ENCODE measurements around the gene C13orf42.

C13orf42 gene

DNA sequence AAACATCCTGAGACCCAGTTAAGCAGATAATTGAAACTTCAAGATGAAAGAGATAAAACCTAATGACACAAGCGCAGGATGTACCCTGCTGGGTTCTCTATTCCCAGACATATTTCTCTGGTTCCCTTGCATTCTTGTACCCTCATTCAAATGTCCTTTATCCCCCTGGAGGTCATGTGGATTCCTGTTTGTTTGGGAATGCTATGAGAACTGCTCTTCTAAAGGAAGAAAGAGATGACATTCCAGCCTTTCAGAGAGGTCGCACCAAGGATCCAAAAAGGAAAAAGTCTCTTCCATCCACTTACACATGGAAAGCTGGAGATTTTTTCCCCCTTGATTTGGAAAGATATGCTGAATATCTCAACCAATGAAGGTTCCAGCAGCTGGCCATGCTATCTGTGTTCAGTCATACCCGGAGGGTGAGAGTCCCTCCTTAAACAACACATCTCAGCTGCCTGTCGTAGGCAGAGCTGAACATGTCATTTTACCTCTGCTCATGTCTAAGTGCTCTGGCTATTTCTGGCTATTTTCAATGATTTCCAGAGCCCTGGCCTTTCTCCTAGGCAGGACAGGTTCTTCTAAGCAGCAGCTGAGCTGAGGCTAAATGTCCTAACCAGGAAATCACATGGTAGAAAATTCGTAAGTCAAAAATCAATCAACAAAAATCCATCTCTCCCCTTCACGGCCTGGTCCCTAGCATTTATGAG, 52.5 kb downstream of the C13orf42 start:
- no peak overlapping the region for H3K18ac ChIP-seq (ENCODE audit: low read depth in 1 of 2, low read length in 2 of 2)
- H2AFZ ChIP-seq (ENCODE audit: low read depth, low read length), result no peak overlapping the region
- no peak overlapping the region for H3K23ac ChIP-seq (ENCODE audit: low read length in 2 of 2)
- H3K27me3 ChIP-seq (ENCODE audit: control insufficient read depth in 1 of 2, insufficient read depth in 1 of 2, low read length in 2 of 2), result peaks cover 6 to 10% of the 10 kb centered on the region in 2 experiments
- H3K9me3 ChIP-seq (ENCODE audit: control insufficient read depth, low read length), result no peaks in the 10 kb centered on the region
- H2BK12ac ChIP-seq (ENCODE audit: low read length in 2 of 2), result no peak overlapping the region
- H3K4me1 ChIP-seq (ENCODE audit: control insufficient read depth, insufficient read depth, low read depth, low read length), result no peaks in the 10 kb centered on the region
- H3K27ac ChIP-seq (ENCODE audit: low read length, poor library complexity, severe bottlenecking), result no peak overlapping the region
- 69% methylated on average over 6 of the region's 6 CpGs for WGBS
- no peak overlapping the region for H3K9ac ChIP-seq (ENCODE audit: low read length)
- no peak overlapping the region for H3K14ac ChIP-seq (ENCODE audit: low read length in 2 of 2)
- no peak overlapping the region for H4K8ac ChIP-seq (ENCODE audit: low read length)
- H2BK120ac ChIP-seq (ENCODE audit: low read depth, low read length), result no peak overlapping the region
- DNase-seq, result no peak
- H4K91ac ChIP-seq (ENCODE audit: low read length), result no peak overlapping the region
- H2BK15ac ChIP-seq (ENCODE audit: low read depth, poor library complexity, severe bottlenecking), result no peak overlapping the region
- H2BK5ac ChIP-seq (ENCODE audit: low read depth, low read length, poor library complexity, severe bottlenecking), result no peak overlapping the region
- H3K79me1 ChIP-seq (replicated peaks; ENCODE audit: low read length, poor library complexity, severe bottlenecking), result no peaks in the 10 kb centered on the region
- H3K4ac ChIP-seq (ENCODE audit: low read depth in 1 of 2, low read length in 2 of 2), result no peak overlapping the region
- no peak overlapping the region for H3K4me2 ChIP-seq (ENCODE audit: low read length, poor library complexity, severe bottlenecking)
- no peak overlapping the region for H2AK5ac ChIP-seq (ENCODE audit: low read length, severe bottlenecking)
- no peak overlapping the region for H3K4me3 ChIP-seq (ENCODE audit: insufficient read depth in 1 of 2, low read depth in 1 of 2, low read length in 2 of 2)
- H3K36me3 ChIP-seq (ENCODE audit: control insufficient read depth in 1 of 2, insufficient read depth in 2 of 2, low read depth in 1 of 2, low read length in 2 of 2), result no peaks in the 10 kb centered on the region

DNA sequence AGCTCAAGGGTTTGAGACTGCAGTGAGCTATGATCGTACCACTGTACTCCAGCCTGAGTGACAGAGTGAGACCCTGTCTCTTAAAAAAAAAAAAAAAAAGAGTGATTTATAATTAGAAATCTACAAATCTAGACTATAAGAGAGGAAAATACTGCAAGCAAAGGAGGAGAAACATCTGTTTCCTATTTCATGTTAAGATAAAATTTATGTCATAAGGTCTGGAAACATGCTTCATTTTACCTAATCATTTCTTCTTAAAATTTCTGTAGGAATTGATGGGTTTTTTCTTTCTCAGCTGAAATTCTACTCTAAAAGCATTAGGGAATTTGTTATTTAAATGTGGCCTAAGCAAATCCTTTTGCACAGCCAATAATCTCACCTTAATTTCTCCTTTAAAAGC, 53.2 kb downstream of the C13orf42 start:
- no CpG with 5 or more reads among the region's 1 CpG for WGBS
- H3K23ac ChIP-seq (ENCODE audit: low read length in 2 of 2), result no peak overlapping the region
- H3K27ac ChIP-seq (ENCODE audit: low read length, poor library complexity, severe bottlenecking), result no peak overlapping the region
- DNase-seq, result no peak
- H4K8ac ChIP-seq (ENCODE audit: low read length), result no peak overlapping the region
- no peak overlapping the region for H3K4ac ChIP-seq (ENCODE audit: low read depth in 1 of 2, low read length in 2 of 2)
- no peak overlapping the region for H2BK12ac ChIP-seq (ENCODE audit: low read length in 2 of 2)
- no peak overlapping the region for H2AFZ ChIP-seq (ENCODE audit: low read depth, low read length)
- no peaks in the 10 kb centered on the region for H3K36me3 ChIP-seq (ENCODE audit: control insufficient read depth in 1 of 2, insufficient read depth in 2 of 2, low read depth in 1 of 2, low read length in 2 of 2)
- no peaks in the 10 kb centered on the region for H3K9me3 ChIP-seq (ENCODE audit: control insufficient read depth, low read length)
- H3K4me2 ChIP-seq (ENCODE audit: low read length, poor library complexity, severe bottlenecking), result no peak overlapping the region
- H2BK120ac ChIP-seq (ENCODE audit: low read depth, low read length), result no peak overlapping the region
- no peak overlapping the region for H2BK5ac ChIP-seq (ENCODE audit: low read depth, low read length, poor library complexity, severe bottlenecking)
- H3K4me3 ChIP-seq (ENCODE audit: insufficient read depth in 1 of 2, low read depth in 1 of 2, low read length in 2 of 2), result no peak overlapping the region
- H4K91ac ChIP-seq (ENCODE audit: low read length), result no peak overlapping the region
- H2AK5ac ChIP-seq (ENCODE audit: low read length, severe bottlenecking), result no peak overlapping the region
- H3K4me1 ChIP-seq (ENCODE audit: control insufficient read depth, insufficient read depth, low read depth, low read length), result no peaks in the 10 kb centered on the region
- H3K27me3 ChIP-seq (ENCODE audit: control insufficient read depth in 1 of 2, insufficient read depth in 1 of 2, low read length in 2 of 2), result peaks cover 6 to 10% of the 10 kb centered on the region in 2 experiments
- no peak overlapping the region for H3K9ac ChIP-seq (ENCODE audit: low read length)
- no peak overlapping the region for H3K18ac ChIP-seq (ENCODE audit: low read depth in 1 of 2, low read length in 2 of 2)
- no peaks in the 10 kb centered on the region for H3K79me1 ChIP-seq (replicated peaks; ENCODE audit: low read length, poor library complexity, severe bottlenecking)
- no peak overlapping the region for H3K14ac ChIP-seq (ENCODE audit: low read length in 2 of 2)
- H2BK15ac ChIP-seq (ENCODE audit: low read depth, poor library complexity, severe bottlenecking), result no peak overlapping the region

DNA sequence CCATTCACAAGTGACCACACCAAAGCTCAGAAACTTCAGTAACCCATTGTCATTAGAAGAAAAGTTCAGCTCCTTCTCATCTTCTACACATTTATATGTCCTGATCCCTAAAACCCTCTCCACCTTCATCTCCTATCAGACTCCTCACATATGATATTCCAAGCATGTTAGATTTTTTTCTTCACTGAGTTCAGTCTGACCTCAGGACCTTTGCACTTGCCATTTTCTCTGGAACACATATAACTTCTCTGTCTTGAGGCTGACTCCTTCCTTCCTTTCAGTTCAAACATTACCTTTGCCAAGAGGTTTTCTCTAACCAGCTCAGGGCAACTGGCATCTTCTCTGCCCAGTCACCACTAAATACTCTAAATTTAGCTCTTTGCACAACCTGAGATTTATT, 54.1 kb downstream of the C13orf42 start:
- Histone ChIP-seq H4K8ac (ENCODE audit: low read length) (no peak overlapping the region), H3K27me3 (ENCODE audit: control insufficient read depth in 1 of 2, insufficient read depth in 1 of 2, low read length in 2 of 2) (peaks cover 5 to 6% of the 10 kb centered on the region in 2 experiments), H2BK12ac (ENCODE audit: low read length in 2 of 2) (no peak overlapping the region), H2BK5ac (ENCODE audit: low read depth, low read length, poor library complexity, severe bottlenecking) (no peak overlapping the region), H3K27ac (ENCODE audit: low read length, poor library complexity, severe bottlenecking) (no peak overlapping the region), H4K91ac (ENCODE audit: low read length) (no peak overlapping the region), H3K79me1 (replicated peaks; ENCODE audit: low read length, poor library complexity, severe bottlenecking) (no peaks in the 10 kb centered on the region), H3K4ac (ENCODE audit: low read depth in 1 of 2, low read length in 2 of 2) (no peak overlapping the region), H2BK120ac (ENCODE audit: low read depth, low read length) (no peak overlapping the region), H3K4me2 (ENCODE audit: low read length, poor library complexity, severe bottlenecking) (no peak overlapping the region), H3K36me3 (ENCODE audit: control insufficient read depth in 1 of 2, insufficient read depth in 2 of 2, low read depth in 1 of 2, low read length in 2 of 2) (no peaks in the 10 kb centered on the region), H3K9ac (ENCODE audit: low read length) (no peak overlapping the region), H3K4me1 (ENCODE audit: control insufficient read depth, insufficient read depth, low read depth, low read length) (no peaks in the 10 kb centered on the region), H3K18ac (ENCODE audit: low read depth in 1 of 2, low read length in 2 of 2) (no peak overlapping the region), H2AK5ac (ENCODE audit: low read length, severe bottlenecking) (no peak overlapping the region), H2AFZ (ENCODE audit: low read depth, low read length) (no peak overlapping the region), H3K4me3 (ENCODE audit: insufficient read depth in 1 of 2, low read depth in 1 of 2, low read length in 2 of 2) (no peak overlapping the region), H2BK15ac (ENCODE audit: low read depth, poor library complexity, severe bottlenecking) (no peak overlapping the region), H3K9me3 (ENCODE audit: control insufficient read depth, low read length) (no peaks in the 10 kb centered on the region), H3K14ac (ENCODE audit: low read length in 2 of 2) (no peak overlapping the region), H3K23ac (ENCODE audit: low read length in 2 of 2) (no peak overlapping the region)
- DNase-seq, result no peak

DNA sequence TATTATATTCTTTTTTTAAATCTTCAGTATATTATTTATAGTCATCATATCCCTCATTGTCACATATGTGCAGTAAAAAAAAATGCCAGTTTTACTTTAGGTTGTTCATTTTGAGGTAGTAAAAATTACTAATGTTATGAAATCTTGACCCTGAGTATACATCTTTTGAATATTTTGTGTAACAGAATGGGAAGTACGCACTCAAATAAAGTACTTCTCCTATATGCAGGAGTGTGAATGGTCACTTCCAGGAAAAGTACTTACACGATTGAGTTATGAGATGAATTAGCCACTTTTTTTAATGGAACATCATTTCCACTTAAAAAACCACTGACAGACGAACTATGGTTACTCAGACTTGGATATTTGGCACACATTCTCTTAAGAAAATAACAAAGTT, 58.5 kb downstream of the C13orf42 start:
- H3K27me3 ChIP-seq (ENCODE audit: control insufficient read depth in 1 of 2, insufficient read depth in 1 of 2, low read length in 2 of 2), result peaks cover 12 to 24% of the 10 kb centered on the region in 2 experiments
- H3K14ac ChIP-seq (ENCODE audit: low read length in 2 of 2), result no peak overlapping the region
- H3K4me2 ChIP-seq (ENCODE audit: low read length, poor library complexity, severe bottlenecking), result no peak overlapping the region
- H3K4ac ChIP-seq (ENCODE audit: low read depth in 1 of 2, low read length in 2 of 2), result no peak overlapping the region
- H2BK5ac ChIP-seq (ENCODE audit: low read depth, low read length, poor library complexity, severe bottlenecking), result no peak overlapping the region
- H3K9me3 ChIP-seq (ENCODE audit: control insufficient read depth, low read length), result no peaks in the 10 kb centered on the region
- no peak overlapping the region for H3K4me3 ChIP-seq (ENCODE audit: insufficient read depth in 1 of 2, low read depth in 1 of 2, low read length in 2 of 2)
- H3K18ac ChIP-seq (ENCODE audit: low read depth in 1 of 2, low read length in 2 of 2), result no peak overlapping the region
- DNase-seq, result no peak
- H2BK15ac ChIP-seq (ENCODE audit: low read depth, poor library complexity, severe bottlenecking), result no peak overlapping the region
- no peak overlapping the region for H3K27ac ChIP-seq (ENCODE audit: low read length, poor library complexity, severe bottlenecking)
- no peak overlapping the region for H3K9ac ChIP-seq (ENCODE audit: low read length)
- H3K4me1 ChIP-seq (ENCODE audit: control insufficient read depth, insufficient read depth, low read depth, low read length), result no peaks in the 10 kb centered on the region
- H3K79me1 ChIP-seq (replicated peaks; ENCODE audit: low read length, poor library complexity, severe bottlenecking), result no peaks in the 10 kb centered on the region
- no peak overlapping the region for H2BK120ac ChIP-seq (ENCODE audit: low read depth, low read length)
- 61% methylated on average over 3 of the region's 3 CpGs for WGBS
- no peak overlapping the region for H4K91ac ChIP-seq (ENCODE audit: low read length)
- H2BK12ac ChIP-seq (ENCODE audit: low read length in 2 of 2), result no peak overlapping the region
- H3K23ac ChIP-seq (ENCODE audit: low read length in 2 of 2), result no peak overlapping the region
- no peak overlapping the region for H2AK5ac ChIP-seq (ENCODE audit: low read length, severe bottlenecking)
- no peak overlapping the region for H4K8ac ChIP-seq (ENCODE audit: low read length)
- no peaks in the 10 kb centered on the region for H3K36me3 ChIP-seq (ENCODE audit: control insufficient read depth in 1 of 2, insufficient read depth in 2 of 2, low read depth in 1 of 2, low read length in 2 of 2)
- no peak overlapping the region for H2AFZ ChIP-seq (ENCODE audit: low read depth, low read length)
